Right ventricle myocardium inferior (tissue), 1 donor: ENCODE data around the gene SLC35G1. TPM values are rescaled to one million over a fixed set of nuclear protein-coding genes. Genes with fewer than 3 reads are reported as not detected.
A peak's percentile ranks its signal among the peaks of the same experiment; 100 is the strongest.

Experiments used
- ATAC-seq: fragments of 200-7000 bp; cut with Tn5 transposase; one replicate; pipeline ENCODE4 v1.9.1; 2020; ENCODE audit warnings: mild to moderate bottlenecking, moderate library complexity
- DNase-seq: peaks from one replicate; pipeline ENCODE4 v3.0.0; 2021; ENCODE audit errors: missing footprints
- intact Hi-C: fragments of 100-400 bp; cut with DNase I; formaldehyde crosslinking; loops from one replicate; pipeline ENCODE4 v1.11.0; 2022
- total RNA-seq: library from RNA; stranded (reverse); fragmentation: NEBNext Ultra II Directional; extraction: Animal tissue kit (Norgen Biotek cat#: 25700); gene quantifications from one replicate; pipeline ENCODE4 v1.2.1, GENCODE V29; 2021
- donor health status: DM: no; HTN: yes; CAD: no; lungs with severe emphysema.

Gene SLC35G1
- total RNA-seq, 1 donor from 2014 or later: 1.8 TPM

- ATAC-seq: no peak
- intact Hi-C loops: no loop called here
Measured at GRCh38 chr10:93926613-93927012, 32.8 kb downstream of the SLC35G1 start.

DNA sequence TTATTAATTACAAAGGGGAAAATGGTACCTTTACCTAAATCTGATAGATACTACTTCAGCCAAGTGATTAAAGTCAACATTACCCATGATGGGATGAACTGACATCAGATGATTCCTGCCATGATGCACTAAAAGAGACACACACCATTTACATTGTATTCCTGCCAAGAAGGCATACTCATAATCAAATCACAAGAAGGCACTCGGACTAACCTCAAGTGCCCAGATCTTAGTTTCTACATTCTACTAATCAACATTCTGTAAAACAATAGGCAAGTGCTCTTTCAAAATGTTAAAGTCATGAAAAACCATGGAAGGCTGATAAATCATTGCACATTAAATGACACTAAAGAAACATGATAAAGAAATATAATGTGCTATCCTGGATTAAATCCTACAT lies 44.4 kb downstream of the SLC35G1 start:
- ATAC-seq (no peak), DNase-seq (no peak)
- intact Hi-C loops: no loop called here

More at GRCh38 chr10:93926613-93927012, 32.8 kb downstream of the SLC35G1 start:
- DNase-seq: no peak

DNA sequence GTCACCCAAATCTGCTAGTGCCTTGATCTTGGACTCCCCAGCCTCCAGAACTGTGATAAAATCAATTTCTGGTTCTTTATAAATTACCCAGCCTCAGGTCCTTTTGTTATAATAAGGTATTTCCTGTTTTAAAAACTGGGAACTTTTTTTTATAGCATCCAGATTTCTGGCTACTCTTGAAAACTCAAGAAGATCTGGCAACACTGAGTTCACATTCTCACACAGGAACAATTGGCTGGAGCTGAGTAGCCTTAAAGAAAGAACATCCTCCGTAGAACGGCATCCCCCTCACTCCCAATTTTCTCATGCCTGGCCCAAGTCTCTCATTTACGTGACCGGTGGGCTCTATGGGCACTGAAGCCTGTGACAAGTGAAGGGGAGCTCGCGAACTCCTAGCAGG lies 47.1 kb downstream of the SLC35G1 start:
- ATAC-seq (no peak), DNase-seq (no peak)
- intact Hi-C loops: no loop called here

GRCh38 chr10:93941606-93942005 lies 47.8 kb downstream of the SLC35G1 start:
- DNase-seq: no peak
- ATAC-seq: no peak
- intact Hi-C loops: no loop called here

DNA sequence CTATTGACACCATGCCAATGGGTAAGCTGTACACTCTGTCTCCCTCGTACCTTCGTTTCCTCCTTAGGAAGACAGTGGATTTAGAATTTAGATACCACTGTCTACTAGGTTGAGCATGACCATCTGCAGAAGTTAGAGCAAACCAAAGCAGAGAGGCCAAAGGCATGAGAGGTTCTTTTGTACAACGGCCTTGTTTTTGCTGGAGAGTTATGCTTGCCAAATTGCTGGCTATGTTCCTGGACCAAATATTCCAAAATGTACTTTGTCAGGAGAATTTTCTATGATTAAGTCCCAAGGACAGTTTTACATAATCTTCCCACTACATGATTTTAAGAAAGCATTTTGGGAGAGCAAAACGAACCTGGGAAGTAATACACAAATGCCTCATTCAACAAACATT lies 52.0 kb downstream of the SLC35G1 start:
- DNase-seq (no peak), ATAC-seq (peak; percentile 67)
- intact Hi-C loops: no loop called here

DNA sequence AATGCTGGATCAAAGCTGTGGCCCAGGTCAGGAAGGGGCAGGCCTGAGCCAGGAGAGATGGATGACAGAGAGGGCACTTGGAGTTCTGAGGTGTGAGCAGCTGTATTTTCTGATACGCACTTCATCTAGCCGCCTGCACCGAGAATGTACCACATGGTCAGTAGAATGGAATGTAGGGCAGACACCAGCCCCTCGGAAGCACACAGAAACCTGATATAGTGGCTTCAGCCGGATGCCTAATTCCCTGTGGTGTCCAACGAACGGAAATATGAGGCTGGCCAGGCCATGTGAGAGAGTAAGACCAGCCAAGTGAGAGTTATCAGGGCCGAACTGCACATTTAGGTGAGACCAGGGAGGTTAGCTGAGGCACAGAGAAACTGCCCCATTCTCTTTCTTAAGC lies 53.3 kb downstream of the SLC35G1 start:
- ATAC-seq (peak; percentile 86), DNase-seq (no peak)
- intact Hi-C loops: no loop called here

- no peak for DNase-seq
- ATAC-seq: no peak
- intact Hi-C loops: no loop called here
Measured at GRCh38 chr10:93947524-93947923, 53.7 kb downstream of the SLC35G1 start.

- DNase-seq (no peak), ATAC-seq (no peak)
- intact Hi-C loops: no loop called here
Measured at GRCh38 chr10:93951905-93952304, 58.1 kb downstream of the SLC35G1 start.

Other genes starting within 250 kb of the SLC35G1 start
- gene FRA10AC1, start 191.4 kb upstream of the SLC35G1 start, total RNA-seq: 16.8 TPM
- gene LGI1, start 136.0 kb upstream of the SLC35G1 start, total RNA-seq: not detected
- gene PLCE1, start 100.0 kb downstream of the SLC35G1 start, total RNA-seq: 4.2 TPM